ENCODE measurements around the gene EGLN1.

EGLN1 gene

DNA sequence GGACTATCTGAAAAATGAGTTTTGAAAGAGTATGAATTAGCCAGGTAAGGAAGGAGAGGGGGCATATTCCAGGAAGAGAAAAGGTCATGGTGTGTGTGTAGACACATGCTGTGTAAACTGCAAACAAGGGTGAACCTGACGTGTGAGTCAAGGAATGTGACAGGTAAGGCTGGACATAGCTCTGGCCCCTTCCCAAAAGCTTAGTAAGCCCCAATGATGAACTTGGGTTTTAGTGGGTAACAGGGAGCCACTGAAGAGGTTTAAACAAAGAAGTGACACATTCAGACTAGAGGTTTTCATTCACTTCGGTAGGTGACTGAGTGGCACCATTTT, 36.7 kb downstream of the EGLN1 start:
- TF ChIP-seq, protein P1, sequence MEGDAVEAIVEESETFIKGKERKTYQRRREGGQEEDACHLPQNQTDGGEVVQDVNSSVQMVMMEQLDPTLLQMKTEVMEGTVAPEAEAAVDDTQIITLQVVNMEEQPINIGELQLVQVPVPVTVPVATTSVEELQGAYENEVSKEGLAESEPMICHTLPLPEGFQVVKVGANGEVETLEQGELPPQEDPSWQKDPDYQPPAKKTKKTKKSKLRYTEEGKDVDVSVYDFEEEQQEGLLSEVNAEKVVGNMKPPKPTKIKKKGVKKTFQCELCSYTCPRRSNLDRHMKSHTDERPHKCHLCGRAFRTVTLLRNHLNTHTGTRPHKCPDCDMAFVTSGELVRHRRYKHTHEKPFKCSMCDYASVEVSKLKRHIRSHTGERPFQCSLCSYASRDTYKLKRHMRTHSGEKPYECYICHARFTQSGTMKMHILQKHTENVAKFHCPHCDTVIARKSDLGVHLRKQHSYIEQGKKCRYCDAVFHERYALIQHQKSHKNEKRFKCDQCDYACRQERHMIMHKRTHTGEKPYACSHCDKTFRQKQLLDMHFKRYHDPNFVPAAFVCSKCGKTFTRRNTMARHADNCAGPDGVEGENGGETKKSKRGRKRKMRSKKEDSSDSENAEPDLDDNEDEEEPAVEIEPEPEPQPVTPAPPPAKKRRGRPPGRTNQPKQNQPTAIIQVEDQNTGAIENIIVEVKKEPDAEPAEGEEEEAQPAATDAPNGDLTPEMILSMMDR (IDR thresholded peaks at IDR 0.05) = no peak
- TF ChIP-seq ZFX (IDR thresholded peaks at IDR 0.05; ENCODE audit: borderline replicate concordance) = no peak
- no peak overlapping the region for H3K27ac ChIP-seq

DNA sequence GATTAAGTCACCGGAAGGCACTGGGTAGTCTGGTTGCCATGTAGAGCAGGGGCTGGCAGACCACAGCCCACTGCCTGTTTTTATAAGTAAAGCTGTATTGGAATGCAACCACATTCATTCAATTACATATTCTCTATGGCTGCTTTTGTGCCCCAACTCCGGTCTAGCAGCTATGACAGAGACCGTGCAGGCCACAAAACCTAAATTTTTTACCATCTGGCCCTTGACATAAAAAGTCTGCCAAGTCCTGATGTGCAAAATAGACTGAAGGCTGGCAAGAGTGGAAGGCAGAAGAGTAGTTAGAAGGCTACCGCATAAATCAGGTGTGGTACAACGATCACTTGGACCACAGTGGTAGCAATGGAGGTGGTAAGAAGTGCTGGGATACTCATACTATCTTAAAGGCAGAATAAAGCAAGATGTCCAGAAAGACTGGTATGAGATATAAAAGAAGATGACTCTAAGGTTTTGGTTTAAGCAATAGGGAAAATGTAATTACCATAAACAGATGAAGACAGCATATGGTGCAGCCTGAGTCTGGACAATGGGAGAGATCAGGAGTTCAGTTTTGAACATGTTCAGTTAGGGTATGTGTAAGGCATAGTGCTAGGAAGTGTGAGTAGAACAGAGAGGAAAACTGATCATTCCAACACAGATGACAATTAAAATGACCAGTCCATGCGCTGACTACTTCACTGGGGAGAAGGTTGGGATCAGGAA, 37.2 kb downstream of the EGLN1 start:
- TF ChIP-seq ZFX (IDR thresholded peaks at IDR 0.05; ENCODE audit: borderline replicate concordance) = no peak
- TF ChIP-seq, protein P1 (IDR thresholded peaks at IDR 0.05) = no peak
- H3K27ac ChIP-seq = no peak overlapping the region

DNA sequence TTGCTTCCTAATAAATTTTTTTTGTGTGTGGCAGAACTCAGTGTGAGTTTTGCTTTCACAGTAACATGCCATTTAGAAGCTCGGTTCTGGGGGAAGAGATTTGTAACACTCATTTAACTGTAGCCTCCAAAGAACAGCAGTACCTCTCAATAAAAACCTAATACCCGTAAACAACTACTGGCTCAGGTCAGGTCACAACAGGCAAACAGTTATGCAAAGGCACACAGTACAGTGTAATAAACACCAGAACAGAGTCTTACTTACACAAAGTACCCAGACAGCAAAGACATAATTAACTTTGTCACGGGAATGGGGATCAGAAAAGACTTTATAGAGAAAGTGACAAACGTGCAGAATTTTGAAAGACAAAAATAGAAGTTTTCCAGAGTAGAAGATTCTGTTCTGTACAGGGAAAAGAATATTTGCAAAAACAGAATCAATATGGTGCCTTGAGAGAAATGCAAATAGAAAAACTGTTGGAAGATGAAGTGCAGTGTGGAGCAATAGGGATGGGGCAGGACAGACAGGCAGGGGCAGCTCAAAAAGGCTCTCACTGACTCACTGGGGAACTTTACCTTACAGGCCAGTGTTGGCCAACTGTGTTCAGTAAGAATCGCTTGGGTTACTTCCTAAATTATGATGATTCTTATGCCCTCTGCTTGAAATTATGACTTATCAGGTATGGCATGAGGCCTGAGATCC, 38.8 kb downstream of the EGLN1 start:
- no peak overlapping the region for H3K27ac ChIP-seq
- TF ChIP-seq ZFX (IDR thresholded peaks at IDR 0.05; ENCODE audit: borderline replicate concordance) = no peak
- TF ChIP-seq, protein P1 (IDR thresholded peaks at IDR 0.05) = no peak

DNA sequence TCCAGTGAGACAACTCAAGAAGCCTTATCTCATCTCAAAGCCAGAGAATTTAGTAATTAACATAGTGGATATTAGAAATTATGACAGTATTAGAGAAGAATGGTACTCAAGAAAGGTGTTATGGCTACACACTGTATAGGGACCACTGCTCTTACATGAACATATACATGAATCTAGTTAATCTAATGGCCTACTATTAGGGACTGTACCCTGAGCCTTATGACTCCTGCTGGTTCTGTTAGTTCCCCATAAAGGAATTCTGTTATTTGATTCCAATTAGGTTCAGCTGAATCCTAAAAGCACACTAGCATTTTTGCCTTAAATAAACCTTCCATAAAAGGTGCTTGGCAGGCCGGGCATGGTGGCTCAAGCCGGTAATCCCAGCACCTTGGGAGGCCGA, 39.7 kb downstream of the EGLN1 start:
- TF ChIP-seq ZFX (IDR thresholded peaks at IDR 0.05; ENCODE audit: borderline replicate concordance) = no peak
- TF ChIP-seq, protein P1 (IDR thresholded peaks at IDR 0.05) = no peak
- no peak overlapping the region for H3K27ac ChIP-seq

DNA sequence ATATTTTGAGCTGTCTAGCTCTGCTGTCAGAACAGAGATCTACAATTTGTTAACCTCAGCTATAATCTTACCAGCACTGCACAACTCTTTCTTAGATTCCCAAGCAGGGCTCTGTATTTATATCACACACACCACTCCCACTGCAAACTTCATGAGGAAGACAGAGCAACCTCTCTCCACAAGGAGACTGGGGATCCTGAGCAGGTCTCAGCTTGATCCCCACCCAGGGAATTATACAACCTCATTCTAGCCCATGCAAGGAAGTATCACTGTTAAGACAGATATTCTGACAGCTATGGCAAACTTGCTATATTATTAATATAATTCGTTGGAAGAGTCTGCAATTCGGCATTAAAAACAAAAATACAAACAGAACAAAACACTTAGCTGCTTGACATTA, 40.4 kb downstream of the EGLN1 start:
- TF ChIP-seq, protein P1 (IDR thresholded peaks at IDR 0.05) = no peak
- no peak for TF ChIP-seq ZFX (IDR thresholded peaks at IDR 0.05; ENCODE audit: borderline replicate concordance)
- H3K27ac ChIP-seq = no peak overlapping the region

DNA sequence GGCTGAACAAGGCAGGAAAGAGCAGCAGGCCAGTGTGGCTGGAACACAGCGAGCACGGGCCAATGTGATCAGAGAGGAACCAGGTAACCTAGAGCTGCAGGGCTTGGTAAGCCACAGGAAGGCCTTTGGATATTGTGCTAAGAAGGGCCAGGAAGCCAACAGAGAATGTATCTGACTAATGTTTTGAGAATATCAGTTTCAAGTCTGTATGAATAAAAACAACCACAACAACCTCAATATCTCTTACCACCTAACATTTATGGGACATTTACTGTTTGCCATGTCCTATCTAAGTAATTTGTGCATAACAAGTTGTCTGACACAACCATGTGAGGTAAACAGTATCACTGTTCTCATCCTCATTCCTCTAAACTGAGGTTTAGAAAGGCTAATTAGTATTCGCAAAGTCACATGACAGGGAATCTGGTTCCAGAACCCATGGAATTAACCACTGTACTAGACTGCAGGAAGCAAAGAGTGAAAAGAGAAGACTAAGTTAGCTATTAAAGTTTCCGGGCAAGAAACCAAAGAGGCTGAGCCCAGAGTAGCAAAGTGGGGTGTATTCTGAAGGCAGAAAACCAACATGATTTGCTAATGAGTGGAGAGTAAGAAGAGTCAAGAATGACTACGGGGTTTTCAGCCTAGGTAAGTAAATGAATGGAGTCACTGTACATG, 45.1 kb downstream of the EGLN1 start:
- no peak overlapping the region for H3K27ac ChIP-seq
- TF ChIP-seq, protein P1 (IDR thresholded peaks at IDR 0.05) = no peak
- TF ChIP-seq ZFX (IDR thresholded peaks at IDR 0.05; ENCODE audit: borderline replicate concordance) = no peak

DNA sequence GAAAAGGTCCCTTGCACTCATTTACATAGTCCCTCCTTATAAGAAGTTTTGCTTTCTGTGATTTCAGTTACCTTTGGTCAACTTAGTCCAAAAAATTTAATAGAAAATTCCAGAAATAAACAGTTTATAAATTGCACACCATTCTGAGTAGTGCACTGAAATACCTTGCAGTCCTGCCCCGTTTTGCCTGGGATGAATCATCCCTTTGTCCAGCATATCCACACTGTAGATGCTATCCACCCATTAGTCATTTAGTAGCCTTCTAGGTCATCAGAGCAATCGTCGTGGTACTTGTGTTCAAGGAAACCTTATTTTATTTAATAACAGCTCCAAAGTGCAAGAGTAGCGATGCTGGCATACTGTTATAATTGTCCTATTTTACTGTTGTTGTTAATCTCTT, 46.0 kb downstream of the EGLN1 start:
- H3K27ac ChIP-seq = no peak overlapping the region
- TF ChIP-seq ZFX (IDR thresholded peaks at IDR 0.05; ENCODE audit: borderline replicate concordance) = no peak
- TF ChIP-seq, protein P1 (IDR thresholded peaks at IDR 0.05) = no peak

Data from 22Rv1 (cell line).